Liver (tissue), 9 donors: ENCODE measurements around the gene SEPTIN7. TPM values are rescaled to one million over a fixed set of nuclear protein-coding genes. Genes with fewer than 3 reads are reported as not detected.

Experiments used
- DNase-seq: peaks from one replicate; pipeline ENCODE4 v3.0.0-alpha.2; 2017; ENCODE audit warnings: low spot score
- H3K27ac ChIP-seq, 2 donors: one replicate each; pipeline ENCODE4 v1.7.0; 2013; ENCODE audit warnings: inconsistent platforms in 2 of 2, low read length in 2 of 2, control low read depth in 1 of 2, low read depth in 1 of 2, mild to moderate bottlenecking in 1 of 2
- H3K27me3 ChIP-seq, 4 donors: one replicate each; pipeline versions ENCODE4 v1.6.1 to v1.7.0; 2013; ENCODE audit warnings: low read length in 3 of 4, inconsistent platforms in 1 of 4, mild to moderate bottlenecking in 1 of 4, moderate library complexity in 1 of 4; ENCODE audit not compliant: control insufficient read depth in 4 of 4, insufficient read depth in 4 of 4
- H3K36me3 ChIP-seq, 4 donors: one replicate each; pipeline versions ENCODE4 v1.6.1 to v1.7.0; 2013; ENCODE audit warnings: low read length in 3 of 4, mild to moderate bottlenecking in 3 of 4, low read depth in 1 of 4, moderate library complexity in 1 of 4; ENCODE audit not compliant: control insufficient read depth in 4 of 4, insufficient read depth in 3 of 4
- H3K4me1 ChIP-seq, 4 donors: one replicate each; pipeline versions ENCODE4 v1.6.1 to v1.7.0; 2013; ENCODE audit warnings: low read length in 3 of 4, mild to moderate bottlenecking in 3 of 4, moderate library complexity in 1 of 4; ENCODE audit not compliant: control insufficient read depth in 4 of 4, insufficient read depth in 4 of 4
- H3K4me3 ChIP-seq, 3 donors: one replicate each; pipeline versions ENCODE4 v1.6.1 to v1.7.0; 2013; ENCODE audit warnings: low read length in 3 of 3, control low read depth in 1 of 3, low read depth in 1 of 3, mild to moderate bottlenecking in 1 of 3
- H3K9ac ChIP-seq, 2 donors: one replicate each; pipeline ENCODE4 v1.7.0; 2013; ENCODE audit warnings: low read length in 2 of 2, mild to moderate bottlenecking in 2 of 2, moderate library complexity in 2 of 2, control low read depth in 1 of 2, low read depth in 1 of 2
- H3K9me3 ChIP-seq, 4 donors: one replicate each; pipeline versions ENCODE4 v1.6.1 to v1.7.0; 2013; ENCODE audit warnings: low read length in 3 of 4; ENCODE audit not compliant: control insufficient read depth in 4 of 4
- ATF3 ChIP-seq: IDR thresholded peaks from 2 replicates; pipeline ENCODE4 v1.6.1; 2016; ENCODE audit warnings: antibody characterized with exemption
- CTCF ChIP-seq: fragments of 150-350 bp; IDR thresholded peaks from 2 replicates; pipeline ENCODE4 v1.5.1; 2017; ENCODE audit warnings: improper control_type of control experiment, low read depth, low read length; ENCODE audit not compliant: missing input control
- EGR1 ChIP-seq, 2 donors: IDR thresholded peaks; 2 replicates each; pipeline ENCODE4 v1.6.1; 2016 to 2018; ENCODE audit warnings: antibody characterized with exemption in 2 of 2, low read depth in 2 of 2
- FOXA1 ChIP-seq: IDR thresholded peaks from 2 replicates; pipeline ENCODE4 v1.6.1; 2016; ENCODE audit warnings: antibody characterized with exemption
- FOXA2 ChIP-seq: IDR thresholded peaks from 2 replicates; pipeline ENCODE4 v1.6.1; 2016; ENCODE audit warnings: antibody characterized with exemption
- GABPA ChIP-seq, 2 donors: IDR thresholded peaks in 1 of 2; conservative IDR thresholded peaks in 1 of 2; 2 replicates each; pipeline ENCODE4 v1.6.1; 2016; ENCODE audit warnings: antibody characterized with exemption in 2 of 2, mild to moderate bottlenecking in 1 of 2, moderate library complexity in 1 of 2
- HNF4G ChIP-seq: IDR thresholded peaks from 2 replicates; pipeline ENCODE4 v1.6.1; 2016; ENCODE audit warnings: antibody characterized with exemption
- JUND ChIP-seq, 2 donors: IDR thresholded peaks; 2 replicates each; pipeline ENCODE4 v1.6.1; 2016; ENCODE audit warnings: antibody characterized with exemption in 2 of 2
- MAX ChIP-seq: IDR thresholded peaks from 2 replicates; pipeline ENCODE4 v1.6.1; 2016; ENCODE audit warnings: antibody characterized with exemption
- NR2F2 ChIP-seq: IDR thresholded peaks from 2 replicates; pipeline ENCODE4 v1.6.1; 2016; ENCODE audit warnings: antibody characterized with exemption
- RAD21 ChIP-seq, 2 donors: IDR thresholded peaks; 2 replicates each; pipeline ENCODE4 v1.6.1; 2016; ENCODE audit warnings: antibody characterized with exemption in 2 of 2, mild to moderate bottlenecking in 2 of 2
- REST ChIP-seq: IDR thresholded peaks from 2 replicates; pipeline ENCODE4 v1.6.1; 2016; ENCODE audit warnings: antibody characterized with exemption, mild to moderate bottlenecking
- RXRA ChIP-seq, 2 donors: IDR thresholded peaks; 2 replicates each; pipeline ENCODE4 v1.6.1; 2017 to 2018; ENCODE audit warnings: antibody characterized with exemption in 2 of 2, mild to moderate bottlenecking in 1 of 2
- SP1 ChIP-seq: IDR thresholded peaks from 2 replicates; pipeline ENCODE4 v1.6.1; 2018; ENCODE audit warnings: antibody characterized with exemption, mild to moderate bottlenecking
- YY1 ChIP-seq: IDR thresholded peaks from 2 replicates; pipeline ENCODE4 v1.6.1; 2016; ENCODE audit warnings: antibody characterized with exemption, mild to moderate bottlenecking
- ZBTB33 ChIP-seq: IDR thresholded peaks from 2 replicates; pipeline ENCODE4 v1.6.1; 2016; ENCODE audit warnings: antibody characterized with exemption
- WGBS: extraction: QIAGEN DNeasy Blood & Tissue Kit; methylation state at CpG from one replicate; pipeline ENCODE4 v1.1.7; 2013; 5-methylcytosine and 5-hydroxymethylcytosine counted together
- polyA plus RNA-seq, 2 donors: library from polyadenylated mRNA; stranded (reverse) in 1 of 2; unstranded in 1 of 2; fragments of 200-250 nt in 1 of 2; fragments of >200 nt in 1 of 2; fragmentation: Nextera tagmentation in 1 of 2; extraction: Ambion mirVana in 1 of 2; gene quantifications; one replicate each; pipeline versions ENCODE4 v1.2.1 to v1.2.3, GENCODE V29; 2013 to 2015
- total RNA-seq, 2 donors: library from RNA; depleted of rRNA; stranded (reverse); fragments of >200 nt; gene quantifications; one replicate each; pipeline ENCODE4 v1.2.3, GENCODE V29; 2014
- donor health status: healthy.
- donor health status: healthy.
- donor health status: healthy.
- donor health status: healthy.
- donor health status: healthy.

Gene SEPTIN7
- total and polyA plus RNA-seq, 4 donors: 48.3 to 86.1 (median 55.8) TPM

GRCh38 chr7:35785250-35785649 is 15.6 kb upstream of the SEPTIN7 start (continued):
- TF ChIP-seq CTCF: no peak
- no peak for TF ChIP-seq FOXA2
- TF ChIP-seq SP1: no peak
- TF ChIP-seq NR2F2: no peak

GRCh38 chr7:35787925-35788324 is 12.9 kb upstream of the SEPTIN7 start:
- Histone ChIP-seq H3K9ac (no peak overlapping the region), H3K27me3 (no peaks in the 10 kb centered on the region), H3K36me3 (no peaks in the 10 kb centered on the region), H3K4me3 (no peak overlapping the region), H3K9me3 (no peaks in the 10 kb centered on the region), H3K27ac (no peak overlapping the region), H3K4me1 (no peaks in the 10 kb centered on the region)
- 67% methylated on average over 2 of the region's 2 CpGs for WGBS
- TF ChIP-seq MAX (no peak), FOXA2 (no peak), EGR1 (IDR thresholded peaks at IDR 0.05; ENCODE audit: low read depth in 2 of 2) (no peak), ATF3 (no peak), CTCF (no peak), JUND (IDR thresholded peaks at IDR 0.05) (no peak)
- DNase-seq: no peak

- Histone ChIP-seq H3K4me3 (no peak overlapping the region), H3K4me1 (no peaks in the 10 kb centered on the region), H3K27me3 (no peaks in the 10 kb centered on the region), H3K9ac (no peak overlapping the region), H3K36me3 (no peaks in the 10 kb centered on the region), H3K27ac (no peak overlapping the region), H3K9me3 (no peaks in the 10 kb centered on the region)
- no peak for DNase-seq
- TF ChIP-seq YY1 (no peak), HNF4G (no peak), EGR1 (IDR thresholded peaks at IDR 0.05; ENCODE audit: low read depth in 2 of 2) (no peak), NR2F2 (no peak), RAD21 (IDR thresholded peaks at IDR 0.05) (no peak), FOXA1 (no peak), SP1 (no peak), REST (no peak), ATF3 (no peak), FOXA2 (no peak), ZBTB33 (no peak), RXRA (IDR thresholded peaks at IDR 0.05) (no peak), GABPA (IDR thresholded peaks at IDR 0.05 in 1 of 2, conservative IDR thresholded peaks at IDR 0.05 in 1 of 2) (no peak)
- WGBS: 88% methylated on average over 1 of the region's 1 CpG
These were observed 8.4 kb upstream of the SEPTIN7 start for GRCh38 chr7:35792472-35792871.
